Activated CD4-positive, alpha-beta T cell treated with anti-CD3 and anti-CD28 coated beads, Interleukin-2, amount 50 U/mL, for 4 hours (primary cell): ENCODE results near the gene EIF3L.
A peak's percentile ranks its signal among the peaks of the same experiment; 100 is the strongest.

Experiments
- DNase-seq, 2 experiments: peaks; one replicate each; pipeline ENCODE4 v3.0.0-alpha.2; 2020

Gene EIF3L

GRCh38 chr22:37930270-37930951 lies 81.2 kb downstream of the EIF3L start:
- no peak for DNase-seq

- no peak for DNase-seq
Observed at GRCh38 chr22:37930952-37931440, 81.8 kb downstream of the EIF3L start.

GRCh38 chr22:37931893-37932389 lies 82.7 kb downstream of the EIF3L start:
- no peak for DNase-seq

GRCh38 chr22:37932401-37932800 lies 83.2 kb downstream of the EIF3L start:
- DNase-seq, result no peak

GRCh38 chr22:37932821-37933578 lies 83.8 kb downstream of the EIF3L start:
- no peak for DNase-seq

- DNase-seq, result peak; percentile 74 to 76
Observed at GRCh38 chr22:37933711-37934376, 84.6 kb downstream of the EIF3L start.
